GM23338 (cell line): ENCODE measurements around the gene MYO1C. TPM values are rescaled to one million over a fixed set of nuclear protein-coding genes. Genes with fewer than 3 reads are reported as not detected.

Experiments used
- ATAC-seq: fragments of 200-7000 bp; cut with Tn5 transposase; 3 replicates; pipeline ENCODE4 v1.9.1; 2020
- DNase-seq: peaks from one replicate; pipeline ENCODE4 v3.0.0-alpha.2; 2015; ENCODE audit warnings: low spot score
- H2AFZ ChIP-seq: fragments of 200-600 bp; sonication (generic); 2 replicates; pipeline ENCODE4 v1.8.0; 2016; ENCODE audit warnings: antibody characterized with exemption, mild to moderate bottlenecking, moderate library complexity
- H3F3A ChIP-seq: fragments of 200-600 bp; sonication (generic); replicated peaks from 2 replicates; pipeline ENCODE4 v1.8.0; 2017; ENCODE audit warnings: antibody characterized with exemption, mixed run types, low read depth
- H3K27ac ChIP-seq: fragments of 200-600 bp; sonication (generic); 2 replicates; pipeline ENCODE4 v1.6.1; 2016; ENCODE audit warnings: low read depth
- H3K27me3 ChIP-seq: fragments of 200-600 bp; sonication (generic); 2 replicates; pipeline ENCODE4 v1.8.0; 2016; ENCODE audit warnings: mild to moderate bottlenecking, mixed run types, moderate library complexity; ENCODE audit not compliant: insufficient read depth
- H3K36me3 ChIP-seq: fragments of 200-600 bp; sonication (generic); 2 replicates; pipeline ENCODE4 v1.8.0; 2016; ENCODE audit warnings: mild to moderate bottlenecking; ENCODE audit not compliant: insufficient read depth
- H3K4me1 ChIP-seq: fragments of 200-600 bp; sonication (generic); 2 replicates; pipeline ENCODE4 v1.8.0; 2016; ENCODE audit warnings: mild to moderate bottlenecking, moderate library complexity; ENCODE audit not compliant: insufficient read depth
- H3K4me2 ChIP-seq: fragments of 200-600 bp; sonication (generic); 2 replicates; pipeline ENCODE4 v1.7.1; 2017; ENCODE audit warnings: mixed run types
- H3K4me3 ChIP-seq: fragments of 200-600 bp; sonication (generic); 2 replicates; pipeline ENCODE4 v1.6.1; 2016; ENCODE audit warnings: mixed run types
- H3K79me2 ChIP-seq: fragments of 200-600 bp; sonication (generic); replicated peaks from 2 replicates; pipeline ENCODE4 v1.8.0; 2017; ENCODE audit warnings: mild to moderate bottlenecking; ENCODE audit not compliant: insufficient read depth
- H3K9me2 ChIP-seq: fragments of 200-600 bp; sonication (generic); 2 replicates; pipeline ENCODE4 v1.8.0; 2017; ENCODE audit not compliant: insufficient read depth
- H4K20me1 ChIP-seq: fragments of 200-600 bp; sonication (generic); replicated peaks from 2 replicates; pipeline ENCODE4 v1.8.0; 2017; ENCODE audit warnings: mild to moderate bottlenecking; ENCODE audit not compliant: insufficient read depth
- H3K27ac Mint-ChIP-seq: 2 replicates; pipeline ENCODE4 v1.8.0; 2020; ENCODE audit warnings: inconsistent platforms, mild to moderate bottlenecking, moderate library complexity, mixed read lengths
- H3K27me3 Mint-ChIP-seq: 3 replicates; pipeline ENCODE4 v1.8.0; 2022; ENCODE audit warnings: low read depth, mild to moderate bottlenecking, moderate library complexity, mixed read lengths, inconsistent platforms; ENCODE audit not compliant: insufficient read depth, poor library complexity
- H3K36me3 Mint-ChIP-seq: 3 replicates; pipeline ENCODE4 v1.8.0; 2021; ENCODE audit warnings: low read depth, mild to moderate bottlenecking, inconsistent platforms, moderate library complexity, mixed read lengths
- H3K4me1 Mint-ChIP-seq: 3 replicates; pipeline ENCODE4 v1.8.0; 2020; ENCODE audit warnings: mild to moderate bottlenecking, inconsistent platforms, mixed read lengths
- H3K4me3 Mint-ChIP-seq: 3 replicates; pipeline ENCODE4 v1.8.0; 2021; ENCODE audit warnings: moderate library complexity, mild to moderate bottlenecking, inconsistent platforms, mixed read lengths
- H3K9me3 Mint-ChIP-seq: 3 replicates; pipeline ENCODE4 v1.8.0; 2020; ENCODE audit warnings: moderate library complexity, mild to moderate bottlenecking, inconsistent platforms, mixed read lengths
- CREB1 ChIP-seq: fragments of 250-450 bp; sonication (Bioruptor Pico); IDR thresholded peaks from 2 replicates; pipeline ENCODE4 v1.5.0; 2020; ENCODE audit warnings: low read depth, mild to moderate bottlenecking, moderate library complexity
- EZH2phosphoT487 ChIP-seq: fragments of 200-600 bp; sonication (generic); IDR thresholded peaks from one replicate; pipeline ENCODE4 v1.8.1; 2018; ENCODE audit warnings: antibody characterized with exemption; ENCODE audit not compliant: unreplicated experiment
- JUNB ChIP-seq: IDR thresholded peaks from one replicate; pipeline ENCODE4 v1.6.1; 2016; ENCODE audit warnings: antibody characterized with exemption; ENCODE audit not compliant: unreplicated experiment
- NANOG ChIP-seq: IDR thresholded peaks from 2 replicates; pipeline ENCODE4 v1.6.1; 2016; ENCODE audit warnings: antibody characterized with exemption, borderline replicate concordance
- POLR2AphosphoS5 ChIP-seq: IDR thresholded peaks from 2 replicates; pipeline ENCODE4 v1.6.1; 2016; ENCODE audit warnings: antibody characterized with exemption, low read depth
- ZNF114 ChIP-seq: fragments of 250-450 bp; sonication (Bioruptor Pico); IDR thresholded peaks from 2 replicates; pipeline ENCODE4 v1.5.0; 2020; ENCODE audit warnings: mild to moderate bottlenecking, moderate library complexity
- polyA plus RNA-seq: library from polyadenylated mRNA; unstranded; fragments of >200 nt; fragmentation: Nextera tagmentation; extraction: Ambion mirVana; gene quantifications from 2 replicates; pipeline ENCODE4 v1.2.1, GENCODE V29; 2016
- total RNA-seq: library from RNA; depleted of rRNA; stranded (reverse); fragments of >200 nt; shearing (Covaris generic); gene quantifications from 2 replicates; pipeline ENCODE4 v1.2.3, GENCODE V29; 2014
- TF ChIP-seq, protein P1 (sequence below): IDR thresholded peaks from one replicate; pipeline ENCODE4 v1.6.1; 2018; ENCODE audit warnings: antibody characterized with exemption; ENCODE audit not compliant: unreplicated experiment
- TF ChIP-seq, protein P2 (sequence below), 2 experiments: fragments of 200-600 bp in 1 of 2; sonication (generic) in 1 of 2; conservative IDR thresholded peaks; 2 replicates each; pipeline versions ENCODE4 v1.5.1 to v1.6.1; 2016 to 2017; ENCODE audit warnings: antibody characterized with exemption in 2 of 2, low read depth in 2 of 2, mild to moderate bottlenecking in 2 of 2, moderate library complexity in 1 of 2
- TF ChIP-seq, protein P3 (sequence below): IDR thresholded peaks from 2 replicates; pipeline ENCODE4 v1.6.1; 2016; ENCODE audit warnings: antibody characterized with exemption

The MYO1C gene
- total and polyA plus RNA-seq, 2 experiments from 2014 or later, result 13.9 to 35.2 TPM

DNA sequence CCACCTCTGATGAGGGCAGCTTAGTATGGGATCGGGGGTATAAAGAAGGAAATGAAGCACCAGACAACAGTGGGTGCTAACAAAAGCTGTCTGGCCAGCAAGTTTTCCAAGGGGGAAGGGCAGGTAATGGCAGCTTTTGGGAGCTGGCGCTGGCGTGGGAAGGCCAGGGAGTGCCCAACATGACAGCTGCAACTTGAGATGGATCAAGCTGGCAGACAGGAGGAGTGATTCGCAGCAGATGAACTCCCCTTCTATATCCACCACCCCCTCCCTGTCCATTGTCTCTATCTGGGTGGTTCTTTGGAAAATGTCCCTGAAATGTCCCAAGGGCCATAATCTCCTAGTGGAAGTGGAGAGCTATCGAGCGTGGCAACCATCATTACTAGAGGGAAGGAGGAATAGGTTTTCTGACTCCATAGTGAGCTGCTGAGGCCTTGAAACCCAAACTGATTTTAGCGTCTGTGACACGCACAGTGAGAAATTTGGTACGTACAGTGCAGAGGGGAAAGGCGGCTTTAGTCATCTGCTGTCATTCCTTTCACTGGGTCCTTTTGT lies 28.7 kb upstream of the MYO1C start:
- DNase-seq (no peak), ATAC-seq (no peak)
- Histone ChIP-seq H3K27me3 (no peaks in the 10 kb centered on the region), H3K9me2 (no peaks in the 10 kb centered on the region), H3K4me2 (no peak overlapping the region), H3K27ac (no peak overlapping the region), H2AFZ (no peak overlapping the region), H3K4me3 (no peak overlapping the region), H4K20me1 (peaks cover 5% of the 10 kb centered on the region; the same call in 1 of the 2 replicates), H3F3A (peaks cover 10% of the 10 kb centered on the region; the same call in 1 of the 2 replicates), H3K79me2 (peaks cover 10% of the 10 kb centered on the region), H3K36me3 (no peaks in the 10 kb centered on the region; the same call in 1 of the 2 replicates), H3K4me1 (peaks cover 3% of the 10 kb centered on the region; the same call in 1 of the 2 replicates)
- H3K4me1 Mint-ChIP-seq, result peaks cover 3% of the 10 kb centered on the region; the same call in 1 of the 3 replicates
- peaks cover 13% of the 10 kb centered on the region; the same call in 2 of the 3 replicates for H3K36me3 Mint-ChIP-seq
- H3K9me3 Mint-ChIP-seq, result no peaks in the 10 kb centered on the region
- H3K4me3 Mint-ChIP-seq, result no peak overlapping the region
- TF ChIP-seq EZH2phosphoT487, result no peak
- TF ChIP-seq, protein P1, sequence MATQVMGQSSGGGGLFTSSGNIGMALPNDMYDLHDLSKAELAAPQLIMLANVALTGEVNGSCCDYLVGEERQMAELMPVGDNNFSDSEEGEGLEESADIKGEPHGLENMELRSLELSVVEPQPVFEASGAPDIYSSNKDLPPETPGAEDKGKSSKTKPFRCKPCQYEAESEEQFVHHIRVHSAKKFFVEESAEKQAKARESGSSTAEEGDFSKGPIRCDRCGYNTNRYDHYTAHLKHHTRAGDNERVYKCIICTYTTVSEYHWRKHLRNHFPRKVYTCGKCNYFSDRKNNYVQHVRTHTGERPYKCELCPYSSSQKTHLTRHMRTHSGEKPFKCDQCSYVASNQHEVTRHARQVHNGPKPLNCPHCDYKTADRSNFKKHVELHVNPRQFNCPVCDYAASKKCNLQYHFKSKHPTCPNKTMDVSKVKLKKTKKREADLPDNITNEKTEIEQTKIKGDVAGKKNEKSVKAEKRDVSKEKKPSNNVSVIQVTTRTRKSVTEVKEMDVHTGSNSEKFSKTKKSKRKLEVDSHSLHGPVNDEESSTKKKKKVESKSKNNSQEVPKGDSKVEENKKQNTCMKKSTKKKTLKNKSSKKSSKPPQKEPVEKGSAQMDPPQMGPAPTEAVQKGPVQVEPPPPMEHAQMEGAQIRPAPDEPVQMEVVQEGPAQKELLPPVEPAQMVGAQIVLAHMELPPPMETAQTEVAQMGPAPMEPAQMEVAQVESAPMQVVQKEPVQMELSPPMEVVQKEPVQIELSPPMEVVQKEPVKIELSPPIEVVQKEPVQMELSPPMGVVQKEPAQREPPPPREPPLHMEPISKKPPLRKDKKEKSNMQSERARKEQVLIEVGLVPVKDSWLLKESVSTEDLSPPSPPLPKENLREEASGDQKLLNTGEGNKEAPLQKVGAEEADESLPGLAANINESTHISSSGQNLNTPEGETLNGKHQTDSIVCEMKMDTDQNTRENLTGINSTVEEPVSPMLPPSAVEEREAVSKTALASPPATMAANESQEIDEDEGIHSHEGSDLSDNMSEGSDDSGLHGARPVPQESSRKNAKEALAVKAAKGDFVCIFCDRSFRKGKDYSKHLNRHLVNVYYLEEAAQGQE, result no peak
- TF ChIP-seq, protein P2, sequence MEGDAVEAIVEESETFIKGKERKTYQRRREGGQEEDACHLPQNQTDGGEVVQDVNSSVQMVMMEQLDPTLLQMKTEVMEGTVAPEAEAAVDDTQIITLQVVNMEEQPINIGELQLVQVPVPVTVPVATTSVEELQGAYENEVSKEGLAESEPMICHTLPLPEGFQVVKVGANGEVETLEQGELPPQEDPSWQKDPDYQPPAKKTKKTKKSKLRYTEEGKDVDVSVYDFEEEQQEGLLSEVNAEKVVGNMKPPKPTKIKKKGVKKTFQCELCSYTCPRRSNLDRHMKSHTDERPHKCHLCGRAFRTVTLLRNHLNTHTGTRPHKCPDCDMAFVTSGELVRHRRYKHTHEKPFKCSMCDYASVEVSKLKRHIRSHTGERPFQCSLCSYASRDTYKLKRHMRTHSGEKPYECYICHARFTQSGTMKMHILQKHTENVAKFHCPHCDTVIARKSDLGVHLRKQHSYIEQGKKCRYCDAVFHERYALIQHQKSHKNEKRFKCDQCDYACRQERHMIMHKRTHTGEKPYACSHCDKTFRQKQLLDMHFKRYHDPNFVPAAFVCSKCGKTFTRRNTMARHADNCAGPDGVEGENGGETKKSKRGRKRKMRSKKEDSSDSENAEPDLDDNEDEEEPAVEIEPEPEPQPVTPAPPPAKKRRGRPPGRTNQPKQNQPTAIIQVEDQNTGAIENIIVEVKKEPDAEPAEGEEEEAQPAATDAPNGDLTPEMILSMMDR (conservative IDR thresholded peaks at IDR 0.05; ENCODE audit: low read depth in 2 of 2), result no peak
- no peak overlapping the region for H3K27ac Mint-ChIP-seq
- H3K27me3 Mint-ChIP-seq, result peaks cover 2% of the 10 kb centered on the region

DNA sequence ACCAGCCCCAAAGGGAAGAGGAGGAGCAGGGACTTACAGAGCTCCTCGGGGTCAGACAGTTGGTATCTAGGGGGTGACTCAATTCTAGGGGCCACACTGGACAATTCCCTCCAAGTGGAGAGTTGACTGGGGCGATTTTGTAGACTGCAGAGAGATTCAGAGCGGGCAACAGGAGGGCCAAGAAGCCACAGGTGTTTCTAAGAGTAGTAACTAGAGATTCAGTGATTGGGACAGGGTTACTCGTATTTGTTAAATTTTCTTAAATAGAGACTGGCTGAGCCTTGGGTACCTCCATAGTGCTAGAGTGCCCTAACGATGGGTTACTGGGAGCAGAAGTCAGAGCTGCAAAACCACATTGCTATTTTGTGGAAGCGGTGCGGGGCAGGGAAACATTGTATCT lies 27.2 kb upstream of the MYO1C start:
- Histone ChIP-seq H4K20me1 (no peaks in the 10 kb centered on the region), H3K36me3 (no peaks in the 10 kb centered on the region; the same call in 1 of the 2 replicates), H3K27ac (no peak overlapping the region), H3F3A (peaks cover 19% of the 10 kb centered on the region), H3K4me3 (no peak overlapping the region), H3K9me2 (no peaks in the 10 kb centered on the region), H3K27me3 (no peaks in the 10 kb centered on the region), H3K4me2 (no peak overlapping the region), H3K79me2 (peaks cover 13% of the 10 kb centered on the region), H2AFZ (no peak overlapping the region), H3K4me1 (peaks cover 7% of the 10 kb centered on the region)
- Mint-ChIP-seq H3K4me3 (no peak overlapping the region), H3K4me1 (peaks cover 12% of the 10 kb centered on the region; the same call in 2 of the 3 replicates), H3K27me3 (peaks cover 5% of the 10 kb centered on the region), H3K9me3 (no peaks in the 10 kb centered on the region), H3K27ac (no peak overlapping the region), H3K36me3 (peaks cover 6% of the 10 kb centered on the region; the same call in 1 of the 3 replicates)
- DNase-seq (no peak), ATAC-seq (no peak)
- TF ChIP-seq, protein P1, result no peak
- TF ChIP-seq POLR2AphosphoS5 (no peak), CREB1 (CRISPR knock-in tag) (no peak), JUNB (no peak), ZNF114 (CRISPR knock-in tag) (no peak), NANOG (no peak), EZH2phosphoT487 (no peak)
- TF ChIP-seq, protein P2 (conservative IDR thresholded peaks at IDR 0.05; ENCODE audit: low read depth in 2 of 2), result no peak
- TF ChIP-seq, protein P3, sequence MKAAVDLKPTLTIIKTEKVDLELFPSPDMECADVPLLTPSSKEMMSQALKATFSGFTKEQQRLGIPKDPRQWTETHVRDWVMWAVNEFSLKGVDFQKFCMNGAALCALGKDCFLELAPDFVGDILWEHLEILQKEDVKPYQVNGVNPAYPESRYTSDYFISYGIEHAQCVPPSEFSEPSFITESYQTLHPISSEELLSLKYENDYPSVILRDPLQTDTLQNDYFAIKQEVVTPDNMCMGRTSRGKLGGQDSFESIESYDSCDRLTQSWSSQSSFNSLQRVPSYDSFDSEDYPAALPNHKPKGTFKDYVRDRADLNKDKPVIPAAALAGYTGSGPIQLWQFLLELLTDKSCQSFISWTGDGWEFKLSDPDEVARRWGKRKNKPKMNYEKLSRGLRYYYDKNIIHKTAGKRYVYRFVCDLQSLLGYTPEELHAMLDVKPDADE, result no peak
